Thoracic aorta (tissue), 2 donors: ENCODE results near the gene SUSD6. TPM values are rescaled to one million over a fixed set of nuclear protein-coding genes. Genes with fewer than 3 reads are reported as not detected.

Experiments used
- ATAC-seq: fragments of 150-250 bp; one replicate; pipeline ENCODE4 v1.8.0; 2017; ENCODE audit warnings: low read depth; ENCODE audit not compliant: insufficient number of reproducible peaks, low FRiP score
- DNase-seq: peaks from one replicate; pipeline ENCODE4 v3.0.0-alpha.2; 2020; ENCODE audit warnings: low spot score
- H3K27ac ChIP-seq, 2 donors: fragments of 200-600 bp; sonication (generic); 1 replicate in 1 of 2; 2 replicates in 1 of 2; pipeline ENCODE4 v1.5.1; 2016; ENCODE audit warnings: mild to moderate bottlenecking in 2 of 2, moderate library complexity in 2 of 2
- H3K27me3 ChIP-seq: fragments of 200-600 bp; sonication (generic); replicated peaks from 2 replicates; pipeline ENCODE4 v1.6.0; 2016; ENCODE audit warnings: mild to moderate bottlenecking; ENCODE audit not compliant: insufficient read depth
- H3K36me3 ChIP-seq: fragments of 200-600 bp; sonication (generic); one replicate; pipeline ENCODE4 v1.5.1; 2016
- H3K4me1 ChIP-seq, 2 donors: fragments of 200-600 bp; sonication (generic); 1 replicate in 1 of 2; 2 replicates in 1 of 2; pipeline versions ENCODE4 v1.5.1 to v1.6.0; 2016; ENCODE audit warnings: low read depth in 2 of 2, mild to moderate bottlenecking in 1 of 2; ENCODE audit not compliant: control insufficient read depth in 1 of 2
- H3K4me3 ChIP-seq: fragments of 200-600 bp; sonication (generic); 2 replicates; pipeline ENCODE4 v1.5.1; 2016; ENCODE audit warnings: mild to moderate bottlenecking
- H3K9me3 ChIP-seq: fragments of 200-600 bp; sonication (generic); 2 replicates; pipeline ENCODE4 v1.5.1; 2016
- total RNA-seq, 2 donors: library from RNA; depleted of rRNA; stranded (reverse); fragments of >200 nt; gene quantifications; one replicate each; pipeline versions ENCODE4 v1.1.0 to v1.2.3, GENCODE V29; 2016
- TF ChIP-seq, protein P1 (sequence below): fragments of 200-600 bp; sonication (generic); IDR thresholded peaks from one replicate; pipeline ENCODE4 v1.5.1; 2019; ENCODE audit warnings: antibody characterized with exemption

Gene SUSD6
- total RNA-seq, 2 donors from 2014 or later: 51.7 to 80.1 TPM

DNA sequence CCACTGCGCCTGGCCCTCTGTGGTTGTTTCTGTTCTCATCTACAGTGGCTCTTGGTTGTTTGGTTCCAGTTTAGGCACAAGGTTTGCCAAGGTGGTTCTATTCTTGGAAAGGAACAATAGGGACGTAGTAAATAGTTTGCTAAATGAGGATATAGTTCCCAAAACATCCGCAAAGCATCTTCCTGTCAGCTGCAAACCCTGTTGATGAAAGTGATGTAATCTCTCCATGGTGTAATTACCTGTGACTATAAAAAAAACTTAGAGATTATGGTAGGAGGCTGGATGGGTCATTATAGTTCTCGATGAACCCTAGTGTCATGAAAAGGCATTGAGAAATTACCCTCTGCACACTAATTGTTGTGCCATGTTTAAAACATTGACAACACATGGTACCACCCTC, 52.9 kb downstream of the SUSD6 start:
- TF ChIP-seq, protein P1, sequence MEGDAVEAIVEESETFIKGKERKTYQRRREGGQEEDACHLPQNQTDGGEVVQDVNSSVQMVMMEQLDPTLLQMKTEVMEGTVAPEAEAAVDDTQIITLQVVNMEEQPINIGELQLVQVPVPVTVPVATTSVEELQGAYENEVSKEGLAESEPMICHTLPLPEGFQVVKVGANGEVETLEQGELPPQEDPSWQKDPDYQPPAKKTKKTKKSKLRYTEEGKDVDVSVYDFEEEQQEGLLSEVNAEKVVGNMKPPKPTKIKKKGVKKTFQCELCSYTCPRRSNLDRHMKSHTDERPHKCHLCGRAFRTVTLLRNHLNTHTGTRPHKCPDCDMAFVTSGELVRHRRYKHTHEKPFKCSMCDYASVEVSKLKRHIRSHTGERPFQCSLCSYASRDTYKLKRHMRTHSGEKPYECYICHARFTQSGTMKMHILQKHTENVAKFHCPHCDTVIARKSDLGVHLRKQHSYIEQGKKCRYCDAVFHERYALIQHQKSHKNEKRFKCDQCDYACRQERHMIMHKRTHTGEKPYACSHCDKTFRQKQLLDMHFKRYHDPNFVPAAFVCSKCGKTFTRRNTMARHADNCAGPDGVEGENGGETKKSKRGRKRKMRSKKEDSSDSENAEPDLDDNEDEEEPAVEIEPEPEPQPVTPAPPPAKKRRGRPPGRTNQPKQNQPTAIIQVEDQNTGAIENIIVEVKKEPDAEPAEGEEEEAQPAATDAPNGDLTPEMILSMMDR: no peak
- H3K9me3 ChIP-seq: no peaks in the 10 kb centered on the region
- DNase-seq (no peak), ATAC-seq (no peak)
- peak overlapping the region; percentile 9 to 82 for H3K27ac ChIP-seq
- H3K4me1 ChIP-seq: peaks cover 60 to 88% of the 10 kb centered on the region in 2 donors
- H3K36me3 ChIP-seq: no peaks in the 10 kb centered on the region
- no peak overlapping the region for H3K4me3 ChIP-seq
- H3K27me3 ChIP-seq: no peaks in the 10 kb centered on the region

DNA sequence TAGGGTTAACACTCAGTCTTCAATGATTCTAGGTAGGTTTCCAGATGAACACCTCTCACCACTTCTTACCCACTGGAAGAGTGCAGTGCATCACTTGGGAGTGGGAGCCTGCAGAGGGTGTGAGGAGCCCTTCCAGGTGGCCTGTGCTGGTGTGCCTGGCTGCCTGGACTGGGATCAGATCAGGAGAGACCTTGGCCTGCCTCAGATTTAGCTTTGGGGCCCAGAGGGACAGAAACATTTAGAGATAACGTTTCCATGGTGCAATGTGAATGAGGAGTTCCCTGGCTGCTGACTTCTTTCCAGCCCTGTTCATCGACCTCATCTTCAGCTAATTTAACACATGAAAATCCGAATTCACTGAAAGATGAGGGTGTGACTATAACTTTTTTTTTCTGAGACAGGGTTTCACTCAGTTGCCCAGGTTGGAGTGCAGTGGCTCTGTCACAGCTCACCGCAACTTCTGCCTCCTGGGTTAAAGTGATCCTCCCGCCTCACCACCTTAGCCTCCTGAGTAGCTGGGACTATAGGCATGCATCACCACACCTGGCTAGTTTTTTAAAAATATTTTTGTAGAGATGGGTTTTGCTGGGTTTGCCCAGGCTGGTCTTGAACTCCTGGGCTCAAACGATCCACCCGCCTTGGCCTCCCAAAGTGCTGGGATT, 53.6 kb downstream of the SUSD6 start:
- DNase-seq (no peak), ATAC-seq (no peak)
- Histone ChIP-seq H3K4me1 (peaks cover 67 to 88% of the 10 kb centered on the region in 2 donors), H3K9me3 (no peaks in the 10 kb centered on the region), H3K4me3 (no peak overlapping the region), H3K27ac (peak overlapping the region; percentile 70 to 82), H3K36me3 (no peaks in the 10 kb centered on the region), H3K27me3 (no peaks in the 10 kb centered on the region)
- TF ChIP-seq, protein P1: no peak

DNA sequence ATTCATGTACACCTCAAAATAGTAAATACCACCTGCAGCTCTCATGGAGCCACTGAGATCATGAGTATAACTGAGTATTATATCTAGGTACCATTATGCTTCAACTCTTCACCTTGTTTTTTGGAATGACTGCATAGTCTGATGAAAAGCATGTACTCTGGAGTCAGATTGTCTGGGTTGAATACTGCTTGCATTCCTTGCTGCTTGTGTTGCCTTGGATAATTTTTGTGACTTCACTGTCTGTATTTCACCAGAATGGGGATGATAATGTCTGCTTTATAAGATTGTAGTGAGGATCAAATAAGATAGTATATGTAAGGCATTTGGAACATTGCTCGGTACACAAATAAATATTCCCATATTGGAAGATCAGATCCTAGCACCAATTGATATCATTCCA, 54.2 kb downstream of the SUSD6 start:
- no peak for DNase-seq
- Histone ChIP-seq H3K4me1 (peaks cover 71 to 88% of the 10 kb centered on the region in 2 donors), H3K36me3 (no peaks in the 10 kb centered on the region), H3K9me3 (no peaks in the 10 kb centered on the region), H3K4me3 (peak overlapping the region; percentile 31), H3K27me3 (no peaks in the 10 kb centered on the region), H3K27ac (peak overlapping the region; percentile 70 to 82)
- TF ChIP-seq, protein P1: no peak
- ATAC-seq: no peak

DNA sequence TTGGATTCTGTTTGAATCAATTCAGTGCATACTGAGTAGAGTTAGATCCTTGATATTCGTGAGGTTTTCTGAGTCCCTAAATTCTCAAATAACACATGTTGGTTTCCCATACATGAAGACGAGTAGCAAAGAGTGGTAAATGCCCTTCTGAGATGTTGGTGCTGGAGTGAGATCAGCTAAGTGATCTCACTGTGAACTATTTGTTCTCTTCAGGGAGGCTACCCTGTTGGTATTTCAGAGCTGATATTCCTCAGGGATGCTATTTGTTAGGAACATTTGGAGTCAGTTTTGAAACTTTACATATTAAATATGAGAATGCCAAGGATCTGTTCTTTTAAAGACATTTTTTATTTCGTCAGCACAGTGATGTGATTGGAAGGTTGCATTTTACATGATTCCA, 54.7 kb downstream of the SUSD6 start:
- Histone ChIP-seq H3K36me3 (no peaks in the 10 kb centered on the region), H3K9me3 (no peaks in the 10 kb centered on the region), H3K27me3 (no peaks in the 10 kb centered on the region), H3K4me1 (peaks cover 73 to 88% of the 10 kb centered on the region in 2 donors), H3K4me3 (peak overlapping the region; percentile 31), H3K27ac (peak overlapping the region; percentile 70 to 82)
- TF ChIP-seq, protein P1: no peak
- no peak for ATAC-seq
- no peak for DNase-seq

DNA sequence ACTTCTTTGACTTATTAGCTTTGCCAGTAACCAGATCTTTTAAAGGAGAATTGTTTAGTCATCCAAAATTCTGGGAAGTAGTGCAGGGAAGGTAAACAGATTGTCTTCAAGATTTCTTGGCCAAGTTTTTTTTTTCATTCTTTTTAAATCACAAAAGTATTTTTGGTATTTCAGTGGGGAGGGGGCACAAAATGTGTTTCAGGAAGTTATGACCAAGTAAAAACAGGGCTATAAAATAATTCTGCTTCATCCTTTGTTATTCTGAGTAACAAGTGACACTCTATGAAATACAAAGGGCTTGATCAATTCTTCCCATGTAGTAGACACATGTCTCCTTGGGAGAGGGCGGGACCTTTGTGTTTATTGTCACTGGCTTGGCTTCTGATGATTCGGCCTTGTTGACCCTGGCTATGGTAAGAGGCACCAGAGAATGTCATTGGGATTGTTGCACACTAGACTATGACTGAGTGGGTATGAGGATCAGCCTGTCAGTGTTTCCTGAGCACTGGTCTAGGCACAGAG, 55.4 kb downstream of the SUSD6 start:
- DNase-seq: no peak
- Histone ChIP-seq H3K4me3 (peak overlapping the region; percentile 31), H3K9me3 (no peaks in the 10 kb centered on the region), H3K4me1 (peaks cover 68 to 87% of the 10 kb centered on the region in 2 donors), H3K27ac (peak overlapping the region; percentile 70 to 82), H3K27me3 (no peaks in the 10 kb centered on the region), H3K36me3 (no peaks in the 10 kb centered on the region)
- ATAC-seq: peak; percentile 40
- TF ChIP-seq, protein P1: no peak
